ENCODE data around the gene HPN.
A peak's percentile ranks its signal among the peaks of the same experiment; 100 is the strongest.
"Not testable (repeated sequence)": the region's sequence is repeated elsewhere in the genome, so short reads cannot be mapped to it uniquely, and the experiment has no call there.

The HPN gene

DNA sequence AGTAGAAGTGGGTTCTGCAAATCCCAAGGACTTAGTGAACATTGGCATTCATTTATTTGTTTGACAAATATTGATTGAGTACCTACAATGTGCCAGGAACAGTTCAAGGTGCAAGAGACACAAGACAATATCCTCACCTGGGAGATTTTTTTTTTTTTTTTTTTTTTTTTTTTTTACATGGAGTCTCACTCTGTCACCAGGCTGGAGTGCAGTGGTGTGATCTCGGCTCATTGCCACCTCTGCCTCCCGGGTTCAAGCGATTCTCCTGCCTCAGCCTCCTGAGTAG, 13.0 kb upstream of the HPN start:
- not testable (repeated sequence) for DNase-seq

- DNase-seq, result not testable (repeated sequence)
Observed at GRCh38 chr19:35029275-35029736, 12.2 kb upstream of the HPN start.

DNA sequence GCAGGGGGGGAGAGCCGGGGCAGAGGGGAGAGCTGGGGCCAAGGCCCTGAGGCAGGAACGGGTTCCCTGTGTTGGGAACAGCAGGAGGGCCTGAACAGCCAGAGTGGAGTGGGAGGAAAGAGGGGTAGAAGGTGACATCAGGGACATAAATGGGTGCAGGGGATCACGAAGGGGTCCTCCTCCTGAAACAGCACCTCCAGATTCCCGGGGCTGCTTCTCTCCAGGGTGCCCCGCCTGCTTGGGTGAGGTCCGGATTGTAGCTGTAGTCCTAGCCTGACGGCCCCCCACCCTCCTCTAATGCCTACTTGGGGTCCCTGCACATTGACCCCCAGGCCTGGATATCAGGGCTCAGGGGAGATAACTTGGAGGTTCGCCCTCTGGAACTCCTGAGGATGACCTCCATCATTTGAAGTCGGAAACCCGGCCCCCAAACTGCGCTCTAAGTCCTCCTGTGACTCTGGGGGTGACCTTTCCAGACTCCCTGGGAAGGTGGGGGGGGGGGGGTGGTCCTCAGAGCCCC, 11.7 kb upstream of the HPN start:
- DNase-seq, result no peak

DNA sequence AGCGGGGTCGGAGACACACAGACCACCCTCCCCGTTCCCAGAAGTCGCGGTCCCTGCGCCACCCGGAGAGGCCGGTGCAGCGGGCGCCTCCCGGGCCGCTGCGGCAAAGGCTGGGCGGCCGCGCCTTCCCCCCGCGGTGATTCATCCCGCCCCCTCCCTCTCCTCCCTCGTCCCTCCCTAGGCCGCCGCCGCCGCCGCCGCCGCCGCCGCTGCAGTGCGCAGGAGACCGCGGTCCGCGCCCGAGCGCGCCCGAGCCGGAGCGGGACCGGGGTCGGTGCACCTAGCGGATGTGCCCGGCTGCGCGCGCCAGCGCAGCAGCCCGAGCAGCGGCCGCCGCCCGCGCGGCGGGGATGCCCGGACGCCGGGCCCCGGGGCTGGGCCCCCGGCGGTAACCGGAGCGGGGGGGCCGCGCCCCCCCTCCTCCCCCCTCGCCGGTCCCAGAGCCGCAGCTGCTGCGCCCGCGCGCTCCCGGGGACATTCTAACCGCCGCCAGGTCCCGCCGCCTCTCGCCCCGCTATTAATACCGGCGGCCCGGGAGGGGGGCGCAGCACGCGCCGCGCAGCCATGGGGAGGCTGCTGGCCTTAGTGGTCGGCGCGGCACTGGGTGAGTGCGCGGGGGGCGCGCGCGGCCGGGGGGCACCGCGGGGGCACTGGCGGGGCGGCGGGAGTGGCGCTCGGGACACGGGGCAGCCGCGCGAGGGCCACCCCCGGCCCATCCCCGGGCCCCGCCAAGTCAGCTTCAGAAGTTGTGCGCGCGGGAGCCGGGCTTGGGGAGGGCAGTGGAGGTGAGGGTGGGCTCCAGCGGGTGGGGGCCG, 11.1 kb upstream of the HPN start, which contains the start of gene SCN1B:
Gene SCN1B (plus strand): TSS at position 214 of the 815 bp plus-strand sequence. CDS start 351 bp downstream, at position 565.
- DNase-seq, result peak; percentile 52

- DNase-seq, result no peak
Observed at GRCh38 chr19:35031072-35031881, 10.2 kb upstream of the HPN start.

DNA sequence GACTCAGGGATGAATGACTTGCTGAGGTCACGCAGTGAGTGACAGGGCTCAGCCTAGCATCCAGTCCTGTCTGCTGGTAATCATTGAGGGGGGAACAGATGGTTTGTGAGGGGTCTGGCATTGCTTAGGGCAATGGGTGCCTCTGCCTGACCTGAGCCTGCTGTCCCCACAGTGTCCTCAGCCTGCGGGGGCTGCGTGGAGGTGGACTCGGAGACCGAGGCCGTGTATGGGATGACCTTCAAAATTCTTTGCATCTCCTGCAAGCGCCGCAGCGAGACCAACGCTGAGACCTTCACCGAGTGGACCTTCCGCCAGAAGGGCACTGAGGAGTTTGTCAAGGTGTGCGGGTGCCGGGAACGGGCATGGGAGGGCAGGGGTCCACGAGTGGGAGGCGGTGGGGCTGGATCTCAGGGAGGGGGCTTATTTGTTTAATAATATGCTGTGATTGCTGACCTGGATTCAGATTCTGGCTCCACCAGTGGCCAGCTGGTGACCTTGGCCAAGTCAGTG, 9.1 kb upstream of the HPN start:
- no peak for DNase-seq

DNA sequence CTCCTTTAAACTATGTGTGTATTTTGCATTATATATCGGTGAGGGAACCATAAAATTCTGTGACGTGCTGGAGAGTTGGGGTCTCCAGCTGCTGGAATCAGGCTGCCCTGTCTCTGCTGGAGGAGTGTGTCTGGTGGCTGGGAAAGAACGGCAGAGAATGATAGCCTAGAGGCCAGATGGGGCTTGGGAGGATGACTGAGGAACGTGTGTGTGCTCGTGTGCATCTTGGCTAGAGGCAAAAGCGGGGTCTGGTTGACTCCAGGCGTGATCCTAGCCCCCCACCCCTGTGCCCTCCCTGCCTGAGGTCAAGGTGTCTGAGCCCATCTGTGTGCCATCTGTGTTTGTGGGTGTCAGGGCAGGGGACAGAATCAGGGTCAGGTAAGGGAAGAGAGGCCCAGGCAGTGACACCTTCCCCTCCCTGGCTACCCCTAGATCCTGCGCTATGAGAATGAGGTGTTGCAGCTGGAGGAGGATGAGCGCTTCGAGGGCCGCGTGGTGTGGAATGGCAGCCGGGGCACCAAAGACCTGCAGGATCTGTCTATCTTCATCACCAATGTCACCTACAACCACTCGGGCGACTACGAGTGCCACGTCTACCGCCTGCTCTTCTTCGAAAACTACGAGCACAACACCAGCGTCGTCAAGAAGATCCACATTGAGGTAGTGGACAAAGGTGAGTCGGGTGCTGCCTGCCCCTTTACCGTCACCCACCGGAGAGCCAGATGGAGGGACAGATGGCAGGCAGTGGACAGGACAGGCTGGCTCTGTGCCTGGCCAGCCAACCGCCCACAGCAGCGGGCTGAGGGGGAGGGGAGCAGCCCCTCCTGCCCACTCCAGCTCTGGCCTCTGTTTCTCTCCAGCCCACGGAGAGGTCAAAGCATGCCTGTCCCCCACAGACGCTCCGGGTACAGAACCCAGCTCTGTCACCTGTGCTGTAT, 8.2 kb upstream of the HPN start:
- DNase-seq, result no peak

GRCh38 chr19:35034005-35034502, 7.5 kb upstream of the HPN start:
- no peak for DNase-seq

DNA sequence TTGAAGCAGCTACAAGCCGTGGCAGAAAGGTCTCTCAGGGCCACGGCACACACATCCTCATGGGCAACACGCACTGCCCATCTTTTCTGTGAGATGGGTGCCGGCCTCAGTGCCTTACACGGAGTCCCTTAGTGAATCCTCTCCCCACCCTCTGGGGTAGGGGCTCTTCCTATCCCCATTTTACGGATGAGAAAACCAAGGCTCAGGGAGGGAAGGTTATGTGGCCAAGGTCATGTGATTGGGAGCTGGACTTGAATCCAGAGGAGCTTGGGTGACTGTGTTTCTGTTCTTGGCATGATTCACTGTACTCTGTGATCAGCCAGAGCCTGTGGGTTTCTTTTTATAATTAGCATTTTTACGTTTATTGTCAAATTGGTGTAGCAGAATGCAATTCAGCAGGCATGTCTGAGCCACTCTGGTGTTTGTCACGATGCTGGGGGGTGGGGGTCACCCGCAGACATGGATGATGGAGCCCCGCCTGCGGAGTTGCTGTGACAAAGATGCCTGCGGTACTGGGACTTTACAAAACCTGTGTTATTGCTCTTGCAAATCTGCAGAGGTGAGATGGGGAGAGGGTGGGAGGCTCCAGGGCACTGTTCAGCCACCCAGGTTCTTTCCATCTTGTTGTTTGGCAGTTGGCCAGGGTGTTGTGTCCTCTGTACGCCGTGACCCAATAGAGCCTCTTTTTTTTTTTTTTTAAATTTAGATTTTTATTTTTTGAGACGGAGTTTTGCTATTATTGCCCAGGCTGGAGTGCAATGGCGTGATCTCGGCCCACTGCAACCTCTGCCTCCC, 6.7 kb upstream of the HPN start:
- DNase-seq, result no peak

- DNase-seq, result no peak
Observed at GRCh38 chr19:35037716-35038622, 3.6 kb upstream of the HPN start.

GRCh38 chr19:35038623-35039512, 2.7 kb upstream of the HPN start:
- DNase-seq, result no peak

DNA sequence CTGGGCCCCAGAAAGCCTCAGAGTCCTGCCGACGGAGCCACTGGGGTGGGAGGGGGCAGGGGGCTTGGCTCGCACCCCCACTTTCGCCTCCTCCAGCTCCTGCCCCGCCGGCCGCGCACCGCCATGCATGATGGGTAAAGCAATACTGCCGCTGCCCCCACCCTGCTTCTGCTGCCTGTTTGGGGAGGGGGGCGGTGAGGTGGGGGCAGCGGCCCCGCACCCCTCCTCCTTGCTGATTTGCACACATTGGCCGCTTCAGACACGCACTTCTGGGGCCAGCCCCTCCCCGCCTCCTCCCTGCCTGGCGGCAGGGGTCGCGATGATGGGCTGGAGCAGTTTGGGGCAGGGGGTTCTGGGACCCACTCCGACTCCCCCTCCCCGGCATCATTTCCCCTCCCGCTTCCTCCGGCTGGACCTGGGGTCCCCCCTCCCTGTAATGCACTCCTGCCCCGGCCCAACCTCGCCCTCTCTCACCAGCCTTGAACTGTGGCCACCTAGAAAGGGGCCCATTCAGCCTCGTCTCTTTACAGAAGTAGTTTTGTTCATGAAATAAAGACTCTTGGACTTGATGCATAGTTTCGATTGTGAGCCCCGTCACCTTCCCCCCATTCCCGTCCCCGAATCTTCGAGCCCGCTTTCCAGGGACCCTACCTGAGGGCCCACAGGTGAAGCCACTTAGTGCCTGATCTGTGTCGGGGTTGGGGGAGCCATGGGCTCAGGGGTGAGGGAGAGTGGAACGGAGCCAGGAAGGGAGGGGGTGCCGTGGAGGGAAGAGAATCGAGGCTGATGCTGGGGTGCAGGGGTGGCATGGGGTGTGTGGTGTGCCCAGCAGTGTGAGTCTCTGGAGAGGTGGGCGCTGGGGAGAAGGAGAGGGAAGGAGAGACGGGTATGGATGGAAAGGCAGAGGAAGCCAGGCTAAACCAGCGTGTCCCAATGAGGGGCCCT, 1.4 kb upstream of the HPN start:
- no peak for DNase-seq

GRCh38 chr19:35040826-35041547, 534 bp upstream of the HPN start:
- DNase-seq, result no peak

- no peak for DNase-seq
Observed at GRCh38 chr19:35042056-35042730, 672 bp downstream of the HPN start.

GRCh38 chr19:35042954-35043604, 1.6 kb downstream of the HPN start:
- DNase-seq, result no peak

GRCh38 chr19:35043906-35044305, 2.4 kb downstream of the HPN start:
- DNase-seq, result no peak

All from activated gamma-delta T cell (primary cell).